ENCODE results near the gene ABCC4.

DNA sequence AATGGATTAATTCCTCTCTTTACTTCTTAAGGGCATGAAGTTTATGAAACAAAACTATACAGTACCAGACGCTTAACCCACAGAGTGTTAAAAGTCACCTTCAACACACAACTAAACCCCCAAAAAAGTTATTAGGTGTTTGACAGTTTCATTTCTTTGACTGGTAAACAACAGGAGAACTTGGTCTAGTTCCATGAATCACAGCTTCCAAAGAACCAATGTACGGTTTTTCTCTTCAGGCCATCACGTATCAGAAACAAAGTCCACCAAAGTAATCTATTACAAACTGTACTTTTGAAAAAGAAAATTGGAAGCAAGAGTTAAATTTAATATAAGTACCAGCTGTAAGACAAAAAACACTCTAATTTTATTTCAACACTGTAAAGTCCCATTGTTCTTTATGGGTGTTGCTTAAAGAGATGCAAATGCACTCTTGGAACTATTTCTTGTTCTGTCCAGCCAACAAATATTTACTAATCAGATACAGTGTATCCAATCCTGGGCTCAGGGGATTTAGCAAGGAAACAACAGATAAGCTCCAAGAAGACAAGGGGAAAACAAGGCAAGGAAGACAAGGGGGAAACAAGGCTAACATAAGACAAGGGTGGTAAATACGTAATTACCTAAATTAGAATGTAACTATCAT lies 149.2 kb downstream of the ABCC4 start:
- TF ChIP-seq, protein P1, sequence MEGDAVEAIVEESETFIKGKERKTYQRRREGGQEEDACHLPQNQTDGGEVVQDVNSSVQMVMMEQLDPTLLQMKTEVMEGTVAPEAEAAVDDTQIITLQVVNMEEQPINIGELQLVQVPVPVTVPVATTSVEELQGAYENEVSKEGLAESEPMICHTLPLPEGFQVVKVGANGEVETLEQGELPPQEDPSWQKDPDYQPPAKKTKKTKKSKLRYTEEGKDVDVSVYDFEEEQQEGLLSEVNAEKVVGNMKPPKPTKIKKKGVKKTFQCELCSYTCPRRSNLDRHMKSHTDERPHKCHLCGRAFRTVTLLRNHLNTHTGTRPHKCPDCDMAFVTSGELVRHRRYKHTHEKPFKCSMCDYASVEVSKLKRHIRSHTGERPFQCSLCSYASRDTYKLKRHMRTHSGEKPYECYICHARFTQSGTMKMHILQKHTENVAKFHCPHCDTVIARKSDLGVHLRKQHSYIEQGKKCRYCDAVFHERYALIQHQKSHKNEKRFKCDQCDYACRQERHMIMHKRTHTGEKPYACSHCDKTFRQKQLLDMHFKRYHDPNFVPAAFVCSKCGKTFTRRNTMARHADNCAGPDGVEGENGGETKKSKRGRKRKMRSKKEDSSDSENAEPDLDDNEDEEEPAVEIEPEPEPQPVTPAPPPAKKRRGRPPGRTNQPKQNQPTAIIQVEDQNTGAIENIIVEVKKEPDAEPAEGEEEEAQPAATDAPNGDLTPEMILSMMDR (IDR thresholded peaks at IDR 0.05): no peak
- TF ChIP-seq POLR2A (IDR thresholded peaks at IDR 0.05): no peak
